ES-I3 (cell line): ENCODE results near the gene CAVIN2.

Experiments
- H3K36me3 ChIP-seq: 2 replicates; pipeline ENCODE4 v1.6.1; 2013; ENCODE audit warnings: mild to moderate bottlenecking, low read length, control low read depth, moderate library complexity; ENCODE audit not compliant: insufficient read depth
- H3K4me1 ChIP-seq: 2 replicates; pipeline ENCODE4 v1.6.1; 2013; ENCODE audit warnings: mild to moderate bottlenecking, control low read depth, low read length; ENCODE audit not compliant: insufficient read depth
- H3K9ac ChIP-seq: 2 replicates; pipeline ENCODE4 v1.6.1; 2013; ENCODE audit warnings: low read depth, mild to moderate bottlenecking, low read length, moderate library complexity
- H3K9me3 ChIP-seq: 2 replicates; pipeline ENCODE4 v1.6.1; 2013; ENCODE audit warnings: mild to moderate bottlenecking, low read length, moderate library complexity; ENCODE audit not compliant: control insufficient read depth, insufficient read depth

Gene CAVIN2

GRCh38 chr2:191811807-191812602 is 34.9 kb downstream of the CAVIN2 start:
- no peaks in the 10 kb centered on the region for H3K36me3 ChIP-seq
- no peaks in the 10 kb centered on the region for H3K9me3 ChIP-seq
- no peaks in the 10 kb centered on the region for H3K4me1 ChIP-seq
- H3K9ac ChIP-seq: no peak overlapping the region

- Histone ChIP-seq H3K9ac (no peak overlapping the region), H3K9me3 (no peaks in the 10 kb centered on the region), H3K4me1 (no peaks in the 10 kb centered on the region), H3K36me3 (no peaks in the 10 kb centered on the region)
Observed at GRCh38 chr2:191806396-191806795, 40.5 kb downstream of the CAVIN2 start.

DNA sequence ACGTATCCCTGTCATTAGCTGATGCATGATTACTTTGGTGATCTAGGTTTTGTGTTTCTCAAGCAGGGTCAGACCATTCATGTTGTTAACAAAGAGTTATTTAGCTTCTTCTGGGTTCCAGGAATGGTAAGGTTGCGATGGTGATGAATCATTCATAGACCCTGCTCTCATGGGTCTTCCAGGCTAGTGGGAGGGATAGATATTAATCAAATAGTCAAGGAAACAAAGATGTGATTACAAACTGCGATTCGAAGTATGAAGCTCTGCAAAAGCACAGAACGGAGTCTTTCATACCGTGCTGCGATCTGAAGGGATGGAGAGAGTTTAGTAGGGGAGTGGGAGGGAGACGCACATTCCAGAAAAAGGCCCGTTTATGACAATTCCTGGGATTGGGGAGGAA is 42.1 kb downstream of the CAVIN2 start:
- no peaks in the 10 kb centered on the region for H3K9me3 ChIP-seq
- no peaks in the 10 kb centered on the region for H3K4me1 ChIP-seq
- H3K36me3 ChIP-seq: no peaks in the 10 kb centered on the region
- H3K9ac ChIP-seq: no peak overlapping the region

DNA sequence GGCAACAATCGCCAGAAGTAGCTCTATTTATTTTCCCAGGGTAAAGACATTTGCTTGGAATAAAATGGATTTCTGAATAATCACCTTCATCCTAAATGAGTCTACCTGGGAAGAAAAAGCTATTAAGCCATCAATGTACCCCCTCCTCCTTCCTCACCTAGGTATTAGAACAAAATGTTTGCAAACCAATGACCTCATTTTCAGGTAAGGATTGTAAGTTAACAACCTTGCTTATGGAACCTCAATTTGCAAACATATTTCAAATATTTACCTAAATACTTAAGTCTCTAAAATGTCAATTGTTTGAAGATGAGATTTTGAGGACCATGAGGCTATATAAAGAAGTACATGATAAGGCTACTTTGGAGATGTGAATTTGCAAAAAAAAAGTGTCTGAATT is 43.9 kb downstream of the CAVIN2 start:
- Histone ChIP-seq H3K36me3 (no peaks in the 10 kb centered on the region), H3K4me1 (no peaks in the 10 kb centered on the region), H3K9ac (no peak overlapping the region), H3K9me3 (no peaks in the 10 kb centered on the region)

DNA sequence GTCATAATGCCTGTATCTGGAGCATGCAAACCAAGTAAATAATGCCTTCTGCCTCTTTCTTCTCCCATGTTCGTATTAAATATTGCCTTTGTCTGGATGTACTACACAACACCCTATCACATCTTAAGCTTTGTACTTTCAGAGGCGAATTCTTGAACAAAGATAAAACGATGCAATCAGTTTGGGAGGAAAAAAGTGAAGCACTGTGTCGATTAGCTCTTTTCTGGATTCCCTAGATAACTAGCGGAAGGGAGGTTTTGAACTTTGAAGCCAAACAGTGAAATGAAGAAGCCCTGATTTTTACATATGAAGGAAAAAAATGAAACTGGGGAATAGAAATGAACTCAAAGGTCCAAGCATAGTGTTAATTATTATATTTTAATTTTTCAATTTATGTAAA is 44.7 kb downstream of the CAVIN2 start:
- Histone ChIP-seq H3K9me3 (no peaks in the 10 kb centered on the region), H3K4me1 (no peaks in the 10 kb centered on the region), H3K9ac (no peak overlapping the region), H3K36me3 (no peaks in the 10 kb centered on the region)

- no peak overlapping the region for H3K9ac ChIP-seq
- H3K9me3 ChIP-seq: no peaks in the 10 kb centered on the region
- no peaks in the 10 kb centered on the region for H3K36me3 ChIP-seq
- no peaks in the 10 kb centered on the region for H3K4me1 ChIP-seq
Observed at GRCh38 chr2:191800874-191801273, 46.0 kb downstream of the CAVIN2 start.

DNA sequence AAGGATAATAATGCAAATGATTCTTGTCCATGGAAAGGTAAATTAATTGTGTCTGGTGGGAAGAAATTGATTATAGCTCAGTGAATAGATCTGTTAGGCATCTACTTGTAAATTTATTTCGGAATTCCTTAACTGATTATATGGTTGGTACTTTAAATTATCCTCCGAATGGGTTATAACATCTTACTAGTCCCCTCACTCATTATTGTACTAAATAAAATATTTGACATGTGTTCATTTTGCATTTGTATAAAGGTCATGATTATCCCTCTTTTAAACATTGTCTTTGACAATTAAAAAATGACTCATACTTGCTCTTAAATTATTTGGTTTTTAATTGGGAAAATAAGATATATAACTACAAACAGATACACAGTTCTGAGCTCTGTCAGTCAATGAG is 47.4 kb downstream of the CAVIN2 start:
- no peaks in the 10 kb centered on the region for H3K9me3 ChIP-seq
- H3K9ac ChIP-seq: no peak overlapping the region
- H3K36me3 ChIP-seq: no peaks in the 10 kb centered on the region
- no peaks in the 10 kb centered on the region for H3K4me1 ChIP-seq

DNA sequence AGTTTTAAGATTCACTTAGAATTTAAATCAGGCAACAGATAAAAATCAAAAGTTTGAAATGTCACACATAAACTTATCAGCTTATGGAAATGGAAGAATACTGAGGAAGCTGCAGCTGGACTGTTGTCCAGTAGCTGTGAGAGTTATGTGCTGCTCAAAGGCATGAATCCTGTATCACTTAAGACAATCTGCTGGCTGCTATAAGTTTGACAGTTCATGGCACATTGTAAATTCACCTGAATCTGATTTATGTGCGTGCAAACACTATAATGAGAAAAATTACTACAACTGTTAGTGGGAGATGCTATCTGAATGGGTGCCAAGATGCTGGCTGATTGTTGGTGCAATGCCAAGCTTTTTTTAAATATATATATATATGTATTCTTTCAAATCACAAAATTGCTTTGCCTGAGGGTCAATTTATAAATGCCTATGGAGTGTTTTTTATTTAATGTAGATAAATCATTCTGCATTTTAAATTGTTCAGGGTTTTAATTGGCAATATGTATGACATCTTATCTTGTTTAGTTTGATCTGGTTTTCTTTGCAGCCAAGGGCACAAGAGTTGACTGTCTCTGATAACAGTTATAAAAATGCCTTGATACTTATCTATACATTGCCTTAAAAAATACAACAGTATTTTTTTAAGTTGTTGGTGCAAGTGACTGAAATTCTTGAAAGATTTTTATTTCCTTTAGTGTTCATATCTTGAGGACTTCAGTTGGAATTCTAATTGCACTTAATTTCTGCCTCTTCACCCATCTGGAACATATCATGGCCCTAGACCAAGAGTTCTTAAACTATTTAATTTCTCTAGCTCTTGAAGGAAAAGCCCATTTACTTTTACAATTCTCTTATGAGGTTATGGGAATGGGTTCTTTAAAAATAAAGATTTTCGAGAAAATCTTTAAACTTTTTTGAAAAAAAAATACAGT is 48.7 kb downstream of the CAVIN2 start:
- no peaks in the 10 kb centered on the region for H3K4me1 ChIP-seq
- H3K9ac ChIP-seq: no peak overlapping the region
- no peaks in the 10 kb centered on the region for H3K36me3 ChIP-seq
- H3K9me3 ChIP-seq: no peaks in the 10 kb centered on the region

DNA sequence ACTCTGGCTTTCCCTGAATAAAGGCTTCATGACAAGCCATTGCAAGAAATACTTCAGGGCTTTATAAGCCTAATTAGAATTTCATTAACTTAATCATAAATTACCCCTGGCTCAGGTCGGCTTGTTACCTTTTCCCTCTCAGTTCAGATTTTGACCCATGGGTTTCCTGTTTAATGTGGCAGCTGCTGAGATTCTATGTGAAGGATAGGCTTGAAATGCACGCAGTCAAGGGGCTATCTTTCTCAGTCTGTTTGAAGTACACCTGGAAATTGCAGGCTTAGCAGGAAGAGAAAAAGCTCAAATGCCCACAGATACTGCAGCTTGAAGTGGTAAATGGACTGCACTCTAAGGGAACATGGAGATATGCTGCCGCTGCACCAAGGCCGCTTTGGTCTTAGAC is 49.4 kb downstream of the CAVIN2 start:
- H3K36me3 ChIP-seq: no peaks in the 10 kb centered on the region
- no peaks in the 10 kb centered on the region; the same call in 1 of the 2 replicates for H3K9me3 ChIP-seq
- no peak overlapping the region for H3K9ac ChIP-seq
- no peaks in the 10 kb centered on the region for H3K4me1 ChIP-seq

GRCh38 chr2:191795715-191796114 is 51.2 kb downstream of the CAVIN2 start:
- no peaks in the 10 kb centered on the region for H3K36me3 ChIP-seq
- no peaks in the 10 kb centered on the region; the same call in 1 of the 2 replicates for H3K9me3 ChIP-seq
- H3K4me1 ChIP-seq: no peaks in the 10 kb centered on the region

GRCh38 chr2:191791953-191792560 is 54.8 kb downstream of the CAVIN2 start:
- Histone ChIP-seq H3K4me1 (peaks cover 8% of the 10 kb centered on the region; the same call in 1 of the 2 replicates), H3K36me3 (no peaks in the 10 kb centered on the region), H3K9ac (no peak overlapping the region), H3K9me3 (no peaks in the 10 kb centered on the region; the same call in 1 of the 2 replicates)

More at GRCh38 chr2:191795715-191796114, 51.2 kb downstream of the CAVIN2 start:
- no peak overlapping the region for H3K9ac ChIP-seq

- Histone ChIP-seq H3K9me3 (no peaks in the 10 kb centered on the region; the same call in 1 of the 2 replicates), H3K4me1 (peaks cover 8% of the 10 kb centered on the region; the same call in 1 of the 2 replicates), H3K36me3 (no peaks in the 10 kb centered on the region), H3K9ac (no peak overlapping the region)
Observed at GRCh38 chr2:191790737-191791136, 56.2 kb downstream of the CAVIN2 start.

DNA sequence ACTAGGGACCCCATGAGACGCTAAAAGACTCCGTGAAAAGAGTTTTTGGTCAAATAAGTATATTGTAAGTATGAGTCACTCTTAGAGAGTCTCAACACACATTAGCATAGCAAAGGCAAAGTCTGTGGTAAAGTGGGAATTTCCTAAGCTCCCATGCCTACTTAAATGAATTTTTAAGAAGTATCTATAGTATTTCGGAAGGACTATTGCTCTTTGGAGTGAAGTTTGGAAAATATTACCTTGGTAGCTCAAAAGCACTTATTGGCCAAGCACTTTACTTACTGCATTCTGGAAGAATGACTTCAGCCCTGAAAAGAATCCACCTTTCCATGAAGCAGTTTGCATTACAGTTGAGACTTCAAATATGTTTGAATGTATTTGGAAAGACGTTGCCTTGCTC is 57.1 kb downstream of the CAVIN2 start:
- Histone ChIP-seq H3K9ac (no peak overlapping the region), H3K9me3 (no peaks in the 10 kb centered on the region; the same call in 1 of the 2 replicates), H3K36me3 (no peaks in the 10 kb centered on the region), H3K4me1 (peaks cover 8% of the 10 kb centered on the region; the same call in 1 of the 2 replicates)

DNA sequence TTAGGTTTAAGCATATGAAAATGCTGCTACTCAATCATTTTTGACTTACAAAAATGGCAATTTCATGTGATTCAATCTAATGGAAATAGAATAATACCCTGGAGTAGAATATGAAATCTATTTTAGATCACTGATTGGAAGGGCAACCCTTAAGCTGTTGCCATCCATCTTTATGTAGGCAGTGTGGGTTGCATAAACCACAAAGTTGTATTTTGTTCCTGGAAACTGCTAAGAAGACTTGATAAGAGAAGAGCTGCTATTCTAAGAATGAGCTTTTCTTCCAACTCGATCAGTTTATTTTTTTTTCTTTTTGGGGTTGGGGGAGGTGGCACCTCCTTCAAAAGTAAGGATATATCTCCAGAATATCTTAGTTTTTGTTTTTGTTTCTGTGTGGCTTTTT is 60.2 kb downstream of the CAVIN2 start:
- H3K9ac ChIP-seq: no peak overlapping the region
- peaks cover 15% of the 10 kb centered on the region; the same call in 1 of the 2 replicates for H3K4me1 ChIP-seq
- no peaks in the 10 kb centered on the region for H3K9me3 ChIP-seq
- H3K36me3 ChIP-seq: no peaks in the 10 kb centered on the region
